GM18907 (cell line): ENCODE data around the gene ARAP1.

Experiments used
- ATAC-seq: cut with Tn5 transposase; IDR thresholded peaks from one replicate; pipeline ENCODE4 v1.9.1; 2021; ENCODE audit warnings: mild to moderate bottlenecking, moderate library complexity; ENCODE audit not compliant: unreplicated experiment

Gene ARAP1

GRCh38 chr11:72642043-72642883, 109.9 kb downstream of the ARAP1 start:
- ATAC-seq = no peak

DNA sequence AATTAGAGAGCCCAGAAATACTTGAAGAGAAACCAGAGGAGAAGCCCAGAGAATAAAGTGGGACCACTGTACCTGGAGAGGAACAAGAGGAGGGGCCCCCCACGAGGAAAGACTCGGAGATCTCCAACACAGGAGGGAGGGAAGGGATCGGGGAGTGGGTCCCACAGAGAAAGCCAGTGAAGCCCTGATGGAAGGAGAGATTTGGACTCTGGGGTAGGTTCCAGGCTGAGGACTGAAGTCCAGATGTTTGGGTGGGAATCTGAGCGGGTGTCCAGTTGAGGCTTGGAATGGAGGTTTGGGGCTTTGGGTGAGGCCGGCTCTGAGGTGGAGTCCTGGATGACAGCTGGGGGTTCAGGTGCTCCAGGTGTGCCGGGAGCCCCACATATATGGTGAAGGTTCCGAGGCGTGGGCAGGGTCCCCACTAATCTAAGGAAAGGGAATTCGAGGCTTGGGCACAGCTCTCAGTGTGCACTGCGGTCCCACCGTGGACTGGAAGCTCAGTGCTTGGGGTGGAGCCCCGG, 110.6 kb downstream of the ARAP1 start:
- no peak for ATAC-seq

- no peak for ATAC-seq
Observed at GRCh38 chr11:72639502-72640375, 112.5 kb downstream of the ARAP1 start.

GRCh38 chr11:72637926-72638325, 114.3 kb downstream of the ARAP1 start:
- no peak for ATAC-seq

DNA sequence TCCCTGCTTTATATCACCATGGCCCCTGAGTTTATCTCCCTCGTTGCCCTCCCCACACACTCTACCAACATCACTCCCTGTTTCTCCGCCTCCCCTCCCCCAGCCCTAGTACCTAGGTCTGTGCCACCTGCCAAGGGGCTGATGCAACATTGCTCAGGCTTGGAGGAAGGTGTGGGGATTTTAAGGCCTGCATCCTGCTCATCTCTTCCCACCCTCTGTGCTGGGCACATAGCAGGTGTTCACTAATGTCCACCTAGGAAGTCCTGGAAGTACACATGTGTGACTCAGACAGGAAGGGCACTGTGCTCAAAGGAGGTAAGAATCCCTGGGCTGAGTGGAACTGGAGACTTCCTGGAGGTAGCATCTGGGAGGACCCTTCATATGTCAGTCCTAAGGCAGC, 115.0 kb downstream of the ARAP1 start:
- ATAC-seq = no peak

- ATAC-seq = no peak
Observed at GRCh38 chr11:72636376-72636775, 115.8 kb downstream of the ARAP1 start.

GRCh38 chr11:72635933-72636332, 116.3 kb downstream of the ARAP1 start:
- ATAC-seq = no peak

DNA sequence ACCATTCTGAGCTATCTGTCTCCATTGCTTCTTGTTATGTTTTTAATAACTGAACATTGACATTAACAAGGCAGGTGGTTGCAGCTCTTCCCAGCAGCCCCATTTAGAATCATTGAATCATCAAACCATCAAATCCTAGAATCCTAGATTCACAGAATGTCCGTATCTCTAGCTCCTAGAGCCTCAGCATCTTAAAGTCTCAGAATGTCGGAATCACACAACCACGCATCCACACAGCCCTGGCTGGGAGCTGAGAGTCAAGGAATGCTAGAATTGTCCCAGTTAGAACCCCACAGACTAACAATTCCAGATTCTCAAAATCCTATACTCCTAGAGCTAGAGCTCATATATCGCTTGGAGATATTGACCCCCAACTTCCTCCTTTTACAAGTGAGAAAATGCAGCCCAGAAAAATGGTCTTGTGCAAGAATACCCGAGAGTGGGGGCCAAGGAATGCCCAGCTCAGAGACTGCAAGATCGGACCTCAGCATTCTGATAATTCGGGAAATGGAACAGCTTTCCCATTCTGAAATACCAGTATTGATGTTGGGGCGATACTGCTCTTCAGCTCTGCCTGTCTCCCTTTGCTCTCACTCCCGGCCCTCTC, 116.8 kb downstream of the ARAP1 start:
- ATAC-seq = no peak
